Measurements from ENCODE around the gene RPRD1B.

Gene RPRD1B

DNA sequence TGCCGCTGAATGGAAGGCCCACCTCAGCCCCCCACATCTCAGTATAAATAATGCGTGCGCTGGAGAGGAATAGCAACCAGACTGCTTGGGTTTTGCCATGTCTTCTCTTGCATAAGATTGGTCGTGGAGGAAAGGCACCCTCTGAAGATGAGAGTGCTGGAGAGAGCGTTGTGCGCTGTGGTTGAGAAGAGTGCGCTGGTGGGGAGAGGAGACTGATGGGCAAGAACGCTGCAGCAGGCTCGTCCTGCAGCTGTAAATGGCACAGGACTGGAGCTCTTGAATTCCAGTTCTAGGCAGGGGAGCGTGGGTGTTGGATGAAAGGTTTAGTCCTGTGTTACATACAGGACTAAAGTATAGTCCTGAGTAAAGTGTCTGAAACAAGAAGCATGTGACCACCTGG, 51.5 kb downstream of the RPRD1B start:
- no peak overlapping the region for H2AFZ ChIP-seq
- no peak overlapping the region for H3K4me3 ChIP-seq (ENCODE audit: low read depth, low read length)
- H3K4me2 ChIP-seq (ENCODE audit: low read length): no peak overlapping the region
- H3K9me3 ChIP-seq (ENCODE audit: control insufficient read depth, low read length): no peaks in the 10 kb centered on the region
- H3K4me1 ChIP-seq: peaks cover 13% of the 10 kb centered on the region
- no peak for TF ChIP-seq CTCF (IDR thresholded peaks at IDR 0.05)
- H3K27me3 ChIP-seq (ENCODE audit: control insufficient read depth, insufficient read depth, low read length): no peaks in the 10 kb centered on the region
- no peaks in the 10 kb centered on the region for H3K36me3 ChIP-seq (ENCODE audit: control insufficient read depth, insufficient read depth, low read length)
- H3K79me2 ChIP-seq: peaks cover 12% of the 10 kb centered on the region
- H3K9ac ChIP-seq: no peak overlapping the region
- peak overlapping the region; percentile 79 for H3K27ac ChIP-seq

GRCh38 chr20:38089500-38089899, 56.0 kb downstream of the RPRD1B start:
- H3K36me3 ChIP-seq (ENCODE audit: control insufficient read depth, insufficient read depth, low read length): no peaks in the 10 kb centered on the region
- TF ChIP-seq CTCF (IDR thresholded peaks at IDR 0.05): no peak
- no peak overlapping the region for H3K4me3 ChIP-seq (ENCODE audit: low read depth, low read length)
- H3K79me2 ChIP-seq: no peaks in the 10 kb centered on the region
- no peak overlapping the region for H3K27ac ChIP-seq
- no peak overlapping the region for H3K4me2 ChIP-seq (ENCODE audit: low read length)
- no peaks in the 10 kb centered on the region for H3K27me3 ChIP-seq (ENCODE audit: control insufficient read depth, insufficient read depth, low read length)
- H3K4me1 ChIP-seq: peaks cover 14% of the 10 kb centered on the region
- H2AFZ ChIP-seq: no peak overlapping the region
- no peak overlapping the region for H3K9ac ChIP-seq
- no peaks in the 10 kb centered on the region for H3K9me3 ChIP-seq (ENCODE audit: control insufficient read depth, low read length)

GRCh38 chr20:38090061-38090460, 56.5 kb downstream of the RPRD1B start:
- Histone ChIP-seq H3K9ac (no peak overlapping the region), H3K27ac (no peak overlapping the region), H3K4me1 (peaks cover 14% of the 10 kb centered on the region), H3K36me3 (ENCODE audit: control insufficient read depth, insufficient read depth, low read length) (no peaks in the 10 kb centered on the region), H3K4me3 (ENCODE audit: low read depth, low read length) (no peak overlapping the region), H3K79me2 (no peaks in the 10 kb centered on the region), H3K4me2 (ENCODE audit: low read length) (no peak overlapping the region), H3K27me3 (ENCODE audit: control insufficient read depth, insufficient read depth, low read length) (no peaks in the 10 kb centered on the region), H2AFZ (no peak overlapping the region), H3K9me3 (ENCODE audit: control insufficient read depth, low read length) (no peaks in the 10 kb centered on the region)
- TF ChIP-seq CTCF (IDR thresholded peaks at IDR 0.05): no peak

DNA sequence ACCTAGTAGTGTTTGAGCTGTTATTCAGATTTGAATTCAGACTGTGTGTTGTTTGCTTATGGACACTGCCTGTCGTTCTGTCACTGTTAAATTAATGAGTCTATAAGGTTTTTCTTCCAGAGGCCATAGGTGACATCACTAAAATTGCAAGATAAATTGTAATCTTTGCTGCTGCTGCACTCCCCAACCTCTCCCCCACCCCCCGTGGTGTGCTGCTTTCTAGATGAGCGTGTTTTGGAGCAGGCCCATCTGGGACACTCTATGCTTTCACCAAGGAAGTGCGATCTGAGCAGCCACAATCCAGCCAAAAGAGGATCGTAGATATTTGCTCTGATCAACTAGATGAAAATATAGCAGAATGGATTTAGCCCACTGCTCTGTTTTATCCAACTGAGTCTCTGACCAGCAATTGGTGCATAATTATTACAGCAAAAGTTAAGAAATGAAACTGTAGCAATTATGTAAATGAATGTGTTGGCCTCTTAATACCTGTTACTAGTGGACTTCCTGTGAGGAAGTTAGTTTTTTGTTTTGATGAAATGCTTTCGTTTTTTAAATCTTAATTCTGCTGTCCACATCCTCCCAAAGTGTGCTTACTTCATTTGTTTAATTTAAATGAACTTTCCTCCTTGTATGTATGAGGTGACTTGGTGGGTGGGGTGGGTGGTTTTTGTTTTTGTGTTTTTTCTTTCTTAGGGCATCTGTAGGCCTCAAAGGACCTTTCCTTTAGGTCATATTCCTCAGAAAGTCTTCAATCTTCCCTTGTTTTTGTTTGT, 58.1 kb downstream of the RPRD1B start:
- H3K4me1 ChIP-seq: peaks cover 17% of the 10 kb centered on the region
- no peaks in the 10 kb centered on the region for H3K9me3 ChIP-seq (ENCODE audit: control insufficient read depth, low read length)
- H3K4me3 ChIP-seq (ENCODE audit: low read depth, low read length): no peak overlapping the region
- TF ChIP-seq CTCF (IDR thresholded peaks at IDR 0.05): no peak
- no peak overlapping the region for H3K9ac ChIP-seq
- no peaks in the 10 kb centered on the region for H3K36me3 ChIP-seq (ENCODE audit: control insufficient read depth, insufficient read depth, low read length)
- peak overlapping the region; percentile 29 for H3K27ac ChIP-seq
- H3K27me3 ChIP-seq (ENCODE audit: control insufficient read depth, insufficient read depth, low read length): no peaks in the 10 kb centered on the region
- H3K4me2 ChIP-seq (ENCODE audit: low read length): no peak overlapping the region
- no peaks in the 10 kb centered on the region for H3K79me2 ChIP-seq
- H2AFZ ChIP-seq: no peak overlapping the region
